GM21529 (cell line): ENCODE data around the gene MSLN.
A peak's percentile ranks its signal among the peaks of the same experiment; 100 is the strongest.
"Not testable (repeated sequence)": the region's sequence is repeated elsewhere in the genome, so short reads cannot be mapped to it uniquely, and the experiment has no call there.

ENCODE experiments used
- ATAC-seq: cut with Tn5 transposase; IDR thresholded peaks from one replicate; pipeline ENCODE4 v1.9.1; 2021; ENCODE audit not compliant: unreplicated experiment

Gene MSLN

DNA sequence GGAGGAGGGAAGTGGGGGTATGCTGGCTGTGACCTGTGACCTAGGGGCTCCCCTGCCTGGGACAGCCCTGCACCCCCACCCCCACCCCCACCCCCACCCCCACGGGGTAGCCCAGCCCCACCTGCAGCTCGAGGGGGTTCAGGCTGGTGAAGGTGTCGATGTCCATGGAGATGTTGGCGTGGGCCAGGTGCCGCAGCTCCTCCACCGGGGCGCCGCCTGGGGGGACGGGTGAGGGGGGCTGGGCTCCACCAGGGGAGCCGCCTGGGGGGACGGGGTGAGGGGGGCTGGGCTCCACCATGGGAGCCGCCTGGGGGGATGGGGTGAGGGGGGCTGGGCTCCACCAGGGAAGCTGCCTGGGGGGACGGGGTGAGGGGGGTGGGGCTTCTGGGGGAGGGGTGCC is 9.9 kb downstream of the MSLN start:
- no peak for ATAC-seq

DNA sequence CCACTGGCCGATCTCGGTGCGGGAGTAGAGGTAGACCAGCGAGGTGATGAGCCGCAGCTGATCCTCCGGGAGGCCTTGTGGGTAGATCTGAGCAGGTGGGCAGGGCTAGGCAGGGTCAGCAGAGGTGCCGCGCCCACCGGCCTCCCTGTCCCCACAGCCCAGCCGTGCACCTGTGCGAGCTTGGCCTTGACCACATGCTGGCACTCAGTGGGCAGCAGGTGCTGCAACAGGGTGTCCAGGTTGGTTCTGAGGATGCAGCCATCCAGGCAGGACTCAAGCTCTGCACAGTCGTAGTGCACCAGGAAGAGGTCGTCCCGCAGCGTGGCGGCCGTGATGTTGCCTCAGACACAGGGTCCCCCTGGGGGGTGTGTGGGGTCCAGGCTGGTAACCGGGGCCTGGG is 12.4 kb downstream of the MSLN start:
- no peak for ATAC-seq

- no peak for ATAC-seq
Measured at GRCh38 chr16:774086-775001, 13.8 kb downstream of the MSLN start.

DNA sequence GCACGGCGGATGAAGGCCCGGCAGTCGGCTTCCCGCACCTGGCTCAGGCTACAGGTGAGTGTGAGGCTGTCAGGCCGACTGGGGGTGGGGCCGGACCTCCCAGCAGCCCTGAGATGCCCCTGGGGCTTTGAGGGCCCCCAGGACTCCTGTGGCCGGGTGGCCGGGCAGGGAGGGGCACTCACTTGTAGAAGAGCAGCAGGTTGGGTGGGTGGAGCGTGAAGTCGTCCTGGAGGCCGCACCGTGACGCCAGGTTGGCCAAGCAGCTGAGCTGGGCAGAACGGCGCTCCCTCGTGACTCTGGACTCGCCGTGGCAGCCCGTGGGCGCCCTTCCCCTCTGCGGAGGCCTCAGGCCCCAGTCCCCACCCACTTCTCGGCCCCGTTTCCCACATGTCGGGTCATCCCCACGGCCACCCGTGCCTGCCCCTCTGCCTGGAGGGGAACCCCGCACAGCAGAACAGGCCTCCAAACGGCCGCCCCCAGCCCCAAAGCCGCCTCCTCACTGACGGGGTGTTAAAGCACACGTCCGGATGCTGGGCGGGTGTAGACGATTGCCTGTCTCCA is 14.8 kb downstream of the MSLN start:
- ATAC-seq: no peak

- not testable (repeated sequence) for ATAC-seq
Measured at GRCh38 chr16:776298-776697, 15.8 kb downstream of the MSLN start.

- ATAC-seq: no peak
Measured at GRCh38 chr16:776824-777223, 16.3 kb downstream of the MSLN start.

DNA sequence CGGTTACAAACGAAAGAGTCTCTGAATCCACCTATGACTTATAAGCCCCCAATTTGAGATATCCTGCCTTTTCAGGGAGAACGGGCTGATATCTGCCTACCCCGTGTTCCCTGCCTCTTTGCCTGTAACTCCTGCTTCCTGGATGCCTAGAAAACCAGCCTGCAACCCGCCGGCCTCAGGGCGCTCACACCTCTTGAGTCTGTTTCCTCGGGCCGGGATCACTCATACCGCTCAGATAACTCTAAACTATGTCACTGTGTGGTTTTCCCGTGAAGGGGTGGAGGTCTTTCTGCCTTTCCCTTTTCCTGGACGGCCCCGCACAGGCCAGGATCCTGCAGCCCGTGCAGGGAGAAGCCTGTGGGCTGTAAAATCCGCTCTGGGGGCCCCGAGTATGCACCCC is 17.3 kb downstream of the MSLN start:
- no peak for ATAC-seq

DNA sequence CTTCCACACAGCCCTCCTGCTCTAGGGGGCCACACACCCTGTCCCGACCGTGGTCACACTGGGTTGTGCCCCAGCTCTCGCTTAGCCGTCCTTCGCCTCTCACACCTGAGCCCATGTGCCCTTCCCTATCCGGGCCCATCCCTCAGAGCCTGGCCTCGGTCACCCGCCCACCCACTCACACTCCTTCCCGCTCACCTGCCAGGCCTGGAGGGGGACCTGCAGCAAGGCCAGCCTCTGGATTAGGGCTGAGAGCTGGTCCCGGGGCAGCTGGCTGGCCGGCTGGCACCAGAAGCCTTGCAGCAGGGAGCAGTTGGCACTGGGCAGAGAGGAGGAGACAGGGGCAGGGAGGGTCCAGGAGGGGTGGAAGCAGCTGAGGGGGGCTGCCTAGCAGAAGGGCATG is 17.9 kb downstream of the MSLN start:
- no peak for ATAC-seq

GRCh38 chr16:778909-779527 is 18.5 kb downstream of the MSLN start:
- ATAC-seq: no peak

GRCh38 chr16:779561-779960 is 19.0 kb downstream of the MSLN start:
- ATAC-seq: no peak

DNA sequence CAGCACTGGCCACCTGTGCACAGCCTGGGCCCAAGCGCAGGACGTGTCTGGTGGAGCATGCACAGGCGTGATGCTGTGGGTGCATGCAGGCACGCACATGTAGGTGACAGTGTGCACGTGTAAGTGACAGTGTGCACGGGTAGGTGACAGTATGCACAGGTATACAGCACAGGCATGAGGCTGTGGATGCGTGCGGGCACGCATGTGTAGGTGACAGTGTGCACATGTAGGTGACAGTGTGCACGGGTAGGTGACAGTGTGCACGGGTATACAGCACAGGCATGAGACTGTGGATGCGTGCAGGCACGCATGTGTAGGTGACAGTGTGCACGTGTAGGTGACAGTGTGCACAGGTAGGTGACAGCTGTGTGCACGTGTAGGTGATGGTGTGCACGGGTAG is 19.8 kb downstream of the MSLN start:
- no peak for ATAC-seq

- ATAC-seq: no peak
Measured at GRCh38 chr16:781346-782010, 20.9 kb downstream of the MSLN start.

DNA sequence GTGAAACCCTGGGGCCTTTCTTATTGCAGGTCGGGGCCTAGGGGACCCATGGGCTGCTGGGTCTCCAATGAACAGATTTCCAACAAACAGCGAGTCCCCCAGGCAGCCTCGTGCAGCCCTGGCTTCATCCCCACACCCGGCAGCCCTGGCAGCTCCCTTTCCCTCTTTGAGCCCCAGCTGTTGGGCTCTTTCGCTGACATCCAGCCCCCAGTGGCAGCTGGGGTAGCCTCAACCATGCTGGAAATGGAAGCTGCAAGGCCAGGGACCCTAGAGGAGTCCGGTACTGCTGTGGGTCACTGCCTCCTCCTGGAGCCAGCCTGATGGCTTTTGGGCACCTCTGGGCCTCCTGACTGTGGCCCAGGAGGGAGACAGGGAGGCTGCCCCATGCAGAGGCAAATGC is 21.7 kb downstream of the MSLN start:
- no peak for ATAC-seq

DNA sequence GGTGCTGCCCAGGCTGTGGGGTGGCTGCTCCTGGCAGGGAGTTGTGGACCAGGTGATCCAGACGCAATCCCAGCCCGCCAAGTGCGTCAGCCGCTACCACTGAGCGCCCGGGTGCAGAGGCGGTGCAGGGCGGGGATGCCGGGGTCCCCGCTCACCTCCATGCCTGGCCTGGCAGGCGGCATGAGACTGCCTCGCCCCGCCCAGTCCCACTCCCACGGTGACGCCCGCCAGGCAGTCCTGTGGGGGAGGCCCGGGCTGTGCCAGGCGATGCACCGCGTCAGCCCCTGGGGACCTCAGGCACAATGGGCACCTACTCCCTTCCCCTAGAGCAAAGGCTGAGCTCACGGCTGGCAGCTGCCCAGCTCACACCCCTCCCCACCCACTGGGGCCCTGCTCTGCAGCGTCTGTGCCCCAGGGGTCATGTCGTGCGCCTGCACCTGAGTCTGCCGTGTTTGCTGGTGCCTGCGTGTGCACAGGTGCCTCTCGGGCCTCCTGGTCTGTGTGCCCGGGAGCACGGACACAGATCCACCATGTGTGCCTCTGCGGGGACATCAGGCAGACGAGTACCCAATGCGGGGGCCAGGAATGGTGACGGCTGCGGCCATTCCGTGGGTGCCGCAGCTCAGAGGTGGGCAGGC is 22.4 kb downstream of the MSLN start:
- ATAC-seq: no peak

DNA sequence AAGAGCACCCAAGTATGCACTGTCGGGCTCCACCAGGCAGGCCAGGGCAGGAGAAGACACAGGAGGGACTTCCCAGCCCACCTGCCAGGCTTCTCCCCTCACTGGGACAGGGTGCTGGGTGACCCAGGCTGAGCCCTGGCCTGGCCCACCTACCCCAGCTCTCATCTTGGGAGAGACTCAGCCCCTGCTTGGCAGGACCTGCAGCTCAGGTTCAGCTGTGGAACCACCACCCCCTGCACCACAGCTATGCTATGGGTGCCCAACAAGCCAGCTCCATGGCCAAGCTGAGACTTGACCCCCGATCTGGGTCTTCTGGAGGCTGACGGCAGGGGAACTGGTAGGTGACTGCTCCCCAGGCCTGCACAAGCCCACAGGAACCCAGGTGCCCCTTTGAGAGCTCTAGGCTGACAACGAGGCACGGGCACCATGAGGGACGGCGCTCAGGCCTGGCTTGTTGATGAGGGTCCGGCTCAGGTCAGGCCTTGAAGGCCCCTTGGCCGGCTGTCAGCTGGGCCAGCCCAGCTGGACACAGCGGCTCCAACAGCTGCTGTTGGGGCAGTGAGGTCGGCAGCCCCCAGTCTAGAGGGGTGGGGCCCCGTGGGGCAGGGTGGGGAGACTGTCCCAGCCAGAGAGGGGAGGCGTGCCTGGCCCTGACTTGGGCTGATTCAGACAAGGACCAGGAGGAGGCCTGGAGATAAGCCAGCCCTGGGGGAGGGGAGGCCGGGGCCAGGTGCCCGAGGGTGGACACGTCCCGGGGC is 23.0 kb downstream of the MSLN start:
- ATAC-seq: no peak

GRCh38 chr16:784431-784830 is 23.9 kb downstream of the MSLN start:
- ATAC-seq: no peak

DNA sequence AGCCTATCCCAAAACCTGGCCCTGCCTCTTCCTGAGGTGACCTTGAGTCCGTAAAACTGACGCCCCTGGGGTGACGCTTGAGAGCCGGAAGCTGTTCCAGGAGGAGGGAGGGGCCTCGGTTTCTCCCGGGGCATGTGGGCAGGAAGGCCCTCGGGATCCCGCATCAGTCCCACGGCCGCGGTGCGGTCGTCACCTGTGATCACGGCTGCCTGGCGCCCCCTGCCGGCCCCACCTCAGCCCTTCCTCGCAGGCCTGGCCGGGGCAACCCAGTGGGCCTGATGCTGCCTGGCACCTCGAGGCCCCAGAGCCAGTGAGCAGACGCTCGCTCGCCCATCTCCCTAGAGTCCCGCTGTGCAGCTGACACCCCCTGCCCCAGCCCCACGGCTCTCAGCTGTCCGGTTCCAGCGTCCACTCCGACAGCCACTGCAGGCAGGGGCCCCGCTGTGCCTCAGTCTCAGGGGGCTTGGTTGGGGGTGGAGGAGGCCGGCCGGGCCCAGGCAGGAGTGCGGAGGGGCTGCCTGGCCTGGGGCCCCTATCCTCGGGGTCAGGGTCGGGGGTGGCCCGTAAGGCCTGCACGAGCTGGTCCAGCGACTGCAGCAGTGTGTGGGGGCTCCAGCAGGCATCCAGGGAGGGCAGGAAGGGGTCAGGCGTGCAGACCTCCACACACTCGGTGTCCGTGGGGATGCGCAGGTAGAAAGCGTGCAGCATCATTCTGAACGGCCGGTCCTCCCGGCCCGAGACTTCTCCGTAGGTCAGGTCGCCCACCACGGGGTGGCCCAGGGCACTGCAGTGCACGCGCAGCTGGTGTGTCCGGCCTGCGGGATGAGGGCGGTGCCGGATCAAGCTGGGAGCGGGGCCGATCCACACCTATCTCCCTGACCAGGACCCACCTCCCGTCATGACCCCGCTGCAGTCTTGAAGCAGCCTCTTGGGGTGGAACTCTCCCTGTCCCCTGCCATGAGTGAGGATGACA is 25.3 kb downstream of the MSLN start:
- ATAC-seq: no peak

- ATAC-seq: no peak
Measured at GRCh38 chr16:787321-787966, 26.9 kb downstream of the MSLN start.

GRCh38 chr16:787978-788398 is 27.5 kb downstream of the MSLN start, which contains the start of gene RPUSD1:
RPUSD1 (minus strand) TSS chr16:788381; CDS start chr16:787737, 644 bp downstream.
- peak; percentile 17 for ATAC-seq
